Upper lobe of left lung (tissue), 4 donors: ENCODE measurements around the gene CIB1.

Source experiments
- EP300 ChIP-seq, 4 donors: sonication (generic); formaldehyde crosslinking; IDR thresholded peaks; one replicate each; pipeline ENCODE4 v1.5.1; 2017; ENCODE audit warnings: antibody characterized with exemption in 4 of 4, control low read depth in 2 of 4
- POLR2A ChIP-seq, 4 donors: fragments of 450-650 bp; IDR thresholded peaks; one replicate each; pipeline ENCODE4 v1.5.1; 2016 to 2017; ENCODE audit warnings: antibody characterized with exemption in 4 of 4, mild to moderate bottlenecking in 2 of 4
- POLR2AphosphoS5 ChIP-seq, 2 donors: sonication (generic); formaldehyde crosslinking; IDR thresholded peaks; one replicate each; pipeline ENCODE4 v1.5.1; 2017; ENCODE audit warnings: antibody characterized with exemption in 2 of 2
- TF ChIP-seq, protein P1 (sequence below), 6 experiments: fragments of 450-650 bp in 4 of 6; fragments of 200-600 bp in 2 of 6; sonication (generic) in 2 of 6; IDR thresholded peaks; one replicate each; pipeline ENCODE4 v1.5.1; 2016 to 2019; ENCODE audit warnings: antibody characterized with exemption in 6 of 6

DNA sequence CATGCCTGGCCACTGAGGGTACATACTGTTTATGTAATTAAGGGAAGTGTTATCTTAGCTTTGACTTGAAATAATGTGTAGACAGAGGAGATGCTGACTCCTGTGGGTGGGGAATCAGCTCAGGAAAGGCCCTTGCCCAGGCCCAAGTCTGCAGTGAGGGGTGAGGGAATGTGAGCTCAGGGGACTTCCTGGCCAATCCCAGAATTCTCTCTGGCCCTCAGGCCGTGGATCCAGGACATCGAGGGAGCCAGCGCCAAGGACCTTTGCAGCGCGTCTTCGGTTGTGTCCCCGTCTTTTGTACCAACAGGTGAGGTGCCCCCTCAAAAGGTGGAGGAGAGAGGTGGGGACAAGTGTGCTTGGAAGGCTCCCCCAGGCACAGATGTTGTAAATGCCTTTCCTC is 6.4 kb downstream of the CIB1 start:
- TF ChIP-seq, protein P1, sequence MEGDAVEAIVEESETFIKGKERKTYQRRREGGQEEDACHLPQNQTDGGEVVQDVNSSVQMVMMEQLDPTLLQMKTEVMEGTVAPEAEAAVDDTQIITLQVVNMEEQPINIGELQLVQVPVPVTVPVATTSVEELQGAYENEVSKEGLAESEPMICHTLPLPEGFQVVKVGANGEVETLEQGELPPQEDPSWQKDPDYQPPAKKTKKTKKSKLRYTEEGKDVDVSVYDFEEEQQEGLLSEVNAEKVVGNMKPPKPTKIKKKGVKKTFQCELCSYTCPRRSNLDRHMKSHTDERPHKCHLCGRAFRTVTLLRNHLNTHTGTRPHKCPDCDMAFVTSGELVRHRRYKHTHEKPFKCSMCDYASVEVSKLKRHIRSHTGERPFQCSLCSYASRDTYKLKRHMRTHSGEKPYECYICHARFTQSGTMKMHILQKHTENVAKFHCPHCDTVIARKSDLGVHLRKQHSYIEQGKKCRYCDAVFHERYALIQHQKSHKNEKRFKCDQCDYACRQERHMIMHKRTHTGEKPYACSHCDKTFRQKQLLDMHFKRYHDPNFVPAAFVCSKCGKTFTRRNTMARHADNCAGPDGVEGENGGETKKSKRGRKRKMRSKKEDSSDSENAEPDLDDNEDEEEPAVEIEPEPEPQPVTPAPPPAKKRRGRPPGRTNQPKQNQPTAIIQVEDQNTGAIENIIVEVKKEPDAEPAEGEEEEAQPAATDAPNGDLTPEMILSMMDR (IDR thresholded peaks at IDR 0.05): no peak
- no peak for TF ChIP-seq POLR2AphosphoS5 (IDR thresholded peaks at IDR 0.05)
- TF ChIP-seq POLR2A (IDR thresholded peaks at IDR 0.05): no peak
- TF ChIP-seq EP300 (IDR thresholded peaks at IDR 0.05): no peak
